Thymus (tissue), 11 donors: ENCODE data around the gene HLA-DPB1. TPM values are rescaled to one million over a fixed set of nuclear protein-coding genes. Genes with fewer than 3 reads are reported as not detected.

ENCODE experiments used
- DNase-seq, 9 donors: peaks; one replicate each; pipeline ENCODE4 v3.0.0-alpha.2; 2013; ENCODE audit warnings: low spot score in 9 of 9, low read depth in 6 of 9, missing footprints in 1 of 9
- H3K27ac ChIP-seq, 2 donors: one replicate each; pipeline ENCODE4 v1.5.1; 2013; ENCODE audit warnings: control low read depth in 1 of 2, low read depth in 1 of 2, low read length in 1 of 2, mild to moderate bottlenecking in 1 of 2, moderate library complexity in 1 of 2
- H3K27me3 ChIP-seq, 2 donors: one replicate each; pipeline ENCODE4 v1.5.1; 2013; ENCODE audit warnings: low read length in 1 of 2; ENCODE audit not compliant: control insufficient read depth in 2 of 2, insufficient read depth in 1 of 2
- H3K36me3 ChIP-seq, 2 donors: one replicate each; pipeline ENCODE4 v1.5.1; 2013; ENCODE audit warnings: low read length in 1 of 2, mild to moderate bottlenecking in 1 of 2, moderate library complexity in 1 of 2; ENCODE audit not compliant: control insufficient read depth in 2 of 2, insufficient read depth in 2 of 2
- H3K4me1 ChIP-seq, 2 donors: one replicate each; pipeline ENCODE4 v1.5.1; 2013; ENCODE audit warnings: low read length in 2 of 2; ENCODE audit not compliant: control insufficient read depth in 2 of 2, insufficient read depth in 2 of 2
- H3K4me3 ChIP-seq, 2 donors: one replicate each; pipeline ENCODE4 v1.5.1; 2013; ENCODE audit warnings: low read length in 2 of 2, control low read depth in 1 of 2, mild to moderate bottlenecking in 1 of 2
- H3K9me3 ChIP-seq, 2 donors: one replicate each; pipeline ENCODE4 v1.5.1; 2013; ENCODE audit warnings: low read length in 1 of 2, mild to moderate bottlenecking in 1 of 2; ENCODE audit not compliant: control insufficient read depth in 2 of 2, insufficient read depth in 1 of 2
- WGBS: extraction: QIAGEN DNeasy Blood & Tissue Kit; methylation state at CpG from one replicate; pipeline ENCODE4 v1.1.7; 2013; 5-methylcytosine and 5-hydroxymethylcytosine counted together
- polyA plus RNA-seq: library from polyadenylated mRNA; stranded (reverse); fragments of 200-250 nt; gene quantifications from one replicate; pipeline ENCODE4 v1.2.3, GENCODE V29; 2013
- total RNA-seq: library from RNA; stranded (reverse); fragments of 120-200 nt; gene quantifications from one replicate; pipeline ENCODE4 v1.2.4, GENCODE V29; 2013
- donor health status: healthy.

HLA-DPB1 gene
- total and polyA plus RNA-seq, 2 donors: 306 to 575 TPM

- 69% methylated on average over 8 of the region's 8 CpGs for WGBS
- no peaks in the 10 kb centered on the region for H3K4me1 ChIP-seq
- DNase-seq: no peak
- H3K27ac ChIP-seq: no peak overlapping the region
- H3K27me3 ChIP-seq: no peaks in the 10 kb centered on the region
- no peaks in the 10 kb centered on the region for H3K36me3 ChIP-seq
- no peaks in the 10 kb centered on the region for H3K9me3 ChIP-seq
- H3K4me3 ChIP-seq: no peak overlapping the region
Measured at GRCh38 chr6:33132081-33132524, 56.3 kb downstream of the HLA-DPB1 start.

GRCh38 chr6:33136310-33136900 is 60.6 kb downstream of the HLA-DPB1 start:
- no peak for DNase-seq
- H3K4me1 ChIP-seq: no peaks in the 10 kb centered on the region
- no peak overlapping the region for H3K4me3 ChIP-seq
- no peaks in the 10 kb centered on the region for H3K36me3 ChIP-seq
- H3K27me3 ChIP-seq: peaks cover 0 to under 1% of the 10 kb centered on the region in 2 donors
- H3K27ac ChIP-seq: no peak overlapping the region
- no peaks in the 10 kb centered on the region for H3K9me3 ChIP-seq
- WGBS: 65% methylated on average over 4 of the region's 4 CpGs

Other genes with a start within 250 kb of the HLA-DPB1 start
- gene TAP2, start 237.3 kb upstream of the HLA-DPB1 start, total RNA-seq: 29.7 TPM
- 39.8 TPM for gene TAP2, start 237.3 kb upstream of the HLA-DPB1 start, polyA plus RNA-seq
- 162 TPM for gene PSMB8, start 231.9 kb upstream of the HLA-DPB1 start, total RNA-seq
- 177 TPM for gene PSMB8, start 231.9 kb upstream of the HLA-DPB1 start, polyA plus RNA-seq
- 107 TPM for gene TAP1, start 222.3 kb upstream of the HLA-DPB1 start, total RNA-seq
- gene TAP1, start 222.3 kb upstream of the HLA-DPB1 start, polyA plus RNA-seq: 155 TPM
- gene PSMB9, start 221.8 kb upstream of the HLA-DPB1 start, total RNA-seq: 159 TPM
- 143 TPM for gene PSMB9, start 221.8 kb upstream of the HLA-DPB1 start, polyA plus RNA-seq
- 110 TPM for gene HLA-DMB, start 135.0 kb upstream of the HLA-DPB1 start, total RNA-seq
- gene HLA-DMB, start 135.0 kb upstream of the HLA-DPB1 start, polyA plus RNA-seq: 71.0 TPM
- gene HLA-DMA, start 122.9 kb upstream of the HLA-DPB1 start, total RNA-seq: 85.0 TPM
- 161 TPM for gene HLA-DMA, start 122.9 kb upstream of the HLA-DPB1 start, polyA plus RNA-seq
- 113 TPM for gene BRD2, start 107.4 kb upstream of the HLA-DPB1 start, total RNA-seq
- gene BRD2, start 107.4 kb upstream of the HLA-DPB1 start, polyA plus RNA-seq: 119 TPM
- gene HLA-DOA, start 66.4 kb upstream of the HLA-DPB1 start, total RNA-seq: 38.8 TPM
- gene HLA-DOA, start 66.4 kb upstream of the HLA-DPB1 start, polyA plus RNA-seq: 27.9 TPM
- gene HLA-DPA1, start 2.3 kb upstream of the HLA-DPB1 start, total RNA-seq: 700 TPM
- 332 TPM for gene HLA-DPA1, start 2.3 kb upstream of the HLA-DPB1 start, polyA plus RNA-seq
- gene COL11A2, start 116.5 kb downstream of the HLA-DPB1 start, total RNA-seq: 2.1 TPM
- 5.5 TPM for gene COL11A2, start 116.5 kb downstream of the HLA-DPB1 start, polyA plus RNA-seq
- 19.4 TPM for gene RXRB, start 124.7 kb downstream of the HLA-DPB1 start, total RNA-seq
- gene RXRB, start 124.7 kb downstream of the HLA-DPB1 start, polyA plus RNA-seq: 60.7 TPM
- gene SLC39A7, start 124.9 kb downstream of the HLA-DPB1 start, total RNA-seq: 32.1 TPM
- gene SLC39A7, start 124.9 kb downstream of the HLA-DPB1 start, polyA plus RNA-seq: 43.0 TPM
- gene HSD17B8, start 128.7 kb downstream of the HLA-DPB1 start, total RNA-seq: 31.3 TPM
- 15.7 TPM for gene HSD17B8, start 128.7 kb downstream of the HLA-DPB1 start, polyA plus RNA-seq
- 35.0 TPM for gene RING1, start 132.5 kb downstream of the HLA-DPB1 start, total RNA-seq
- gene RING1, start 132.5 kb downstream of the HLA-DPB1 start, polyA plus RNA-seq: 62.6 TPM
- gene VPS52, start 195.9 kb downstream of the HLA-DPB1 start, total RNA-seq: 26.3 TPM
- 59.0 TPM for gene VPS52, start 195.9 kb downstream of the HLA-DPB1 start, polyA plus RNA-seq
- gene RPS18, start 196.1 kb downstream of the HLA-DPB1 start, total RNA-seq: 5,201 TPM
- gene RPS18, start 196.1 kb downstream of the HLA-DPB1 start, polyA plus RNA-seq: 5,710 TPM
- gene B3GALT4, start 201.1 kb downstream of the HLA-DPB1 start, total RNA-seq: 9.0 TPM
- gene B3GALT4, start 201.1 kb downstream of the HLA-DPB1 start, polyA plus RNA-seq: 14.9 TPM
- gene WDR46, start 213.2 kb downstream of the HLA-DPB1 start, total RNA-seq: 48.6 TPM
- gene WDR46, start 213.2 kb downstream of the HLA-DPB1 start, polyA plus RNA-seq: 68.6 TPM
- 92.8 TPM for gene PFDN6, start 213.6 kb downstream of the HLA-DPB1 start, total RNA-seq
- gene PFDN6, start 213.6 kb downstream of the HLA-DPB1 start, polyA plus RNA-seq: 171 TPM
- gene RGL2, start 223.0 kb downstream of the HLA-DPB1 start, total RNA-seq: 19.9 TPM
- gene RGL2, start 223.0 kb downstream of the HLA-DPB1 start, polyA plus RNA-seq: 120 TPM
- gene TAPBP, start 238.1 kb downstream of the HLA-DPB1 start, total RNA-seq: 37.7 TPM
- 57.0 TPM for gene TAPBP, start 238.1 kb downstream of the HLA-DPB1 start, polyA plus RNA-seq
- gene ZBTB22, start 241.8 kb downstream of the HLA-DPB1 start, total RNA-seq: 10.3 TPM
- 15.5 TPM for gene ZBTB22, start 241.8 kb downstream of the HLA-DPB1 start, polyA plus RNA-seq
- gene DAXX, start 247.0 kb downstream of the HLA-DPB1 start, total RNA-seq: 45.0 TPM
- gene DAXX, start 247.0 kb downstream of the HLA-DPB1 start, polyA plus RNA-seq: 48.1 TPM